Ureter (tissue), 1 donor: Measurements from ENCODE around the gene SIK2. TPM values are rescaled to one million over a fixed set of nuclear protein-coding genes. Genes with fewer than 3 reads are reported as not detected.
A peak's percentile ranks its signal among the peaks of the same experiment; 100 is the strongest.

Source experiments
- DNase-seq: peaks from one replicate; pipeline ENCODE4 v3.0.0-alpha.2; 2020; ENCODE audit warnings: low spot score
- total RNA-seq: library from RNA; stranded (reverse); gene quantifications from one replicate; pipeline ENCODE4 v1.2.4, GENCODE V29; 2023
- donor health status: DM: yes; HTN: yes; CAD: no.

The SIK2 gene
- 20.7 TPM for total RNA-seq

DNA sequence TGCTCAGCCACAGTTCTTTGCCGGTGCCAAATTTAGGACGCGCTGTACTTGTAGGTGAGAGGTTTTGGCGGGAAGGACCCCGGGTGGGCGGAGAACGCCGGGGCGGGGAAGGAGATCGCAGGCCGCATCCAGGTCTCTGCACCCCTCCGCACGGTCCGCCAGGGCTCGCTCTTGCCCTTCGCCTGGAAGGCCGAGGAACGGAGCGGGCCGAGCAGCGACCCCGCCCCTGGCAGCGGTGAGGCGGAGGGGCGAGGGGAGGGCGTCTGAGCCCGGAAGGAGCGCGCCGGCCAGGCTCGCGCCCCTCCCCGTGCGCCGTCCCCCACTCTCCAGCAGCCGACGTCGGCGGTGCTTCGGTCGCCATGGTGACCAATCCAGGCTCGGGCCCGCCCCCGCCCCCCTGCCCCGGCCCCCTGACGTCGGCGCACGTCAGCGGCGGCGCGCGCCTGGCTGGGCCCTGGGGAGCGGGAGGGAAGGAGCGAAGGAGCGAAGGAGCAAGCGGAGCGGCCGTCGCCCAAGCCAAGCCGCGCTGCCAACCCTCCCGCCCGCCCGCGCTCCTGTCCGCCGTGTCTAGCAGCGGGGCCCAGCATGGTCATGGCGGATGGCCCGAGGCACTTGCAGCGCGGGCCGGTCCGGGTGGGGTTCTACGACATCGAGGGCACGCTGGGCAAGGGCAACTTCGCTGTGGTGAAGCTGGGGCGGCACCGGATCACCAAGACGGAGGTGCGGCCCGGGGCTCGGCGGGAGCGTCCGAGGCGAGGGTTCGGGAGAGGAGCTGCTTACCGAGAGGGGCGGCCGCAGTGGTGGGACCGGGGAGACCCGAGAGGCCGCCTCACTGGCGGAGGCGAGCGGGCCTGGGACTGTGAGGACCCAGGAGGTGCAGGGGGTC is at the start of gene SIK2:
Gene SIK2 (plus strand): TSS at position 471 of the 886 bp plus-strand sequence. CDS start 115 bp downstream, at position 586.
- DNase-seq = peak; percentile 94

DNA sequence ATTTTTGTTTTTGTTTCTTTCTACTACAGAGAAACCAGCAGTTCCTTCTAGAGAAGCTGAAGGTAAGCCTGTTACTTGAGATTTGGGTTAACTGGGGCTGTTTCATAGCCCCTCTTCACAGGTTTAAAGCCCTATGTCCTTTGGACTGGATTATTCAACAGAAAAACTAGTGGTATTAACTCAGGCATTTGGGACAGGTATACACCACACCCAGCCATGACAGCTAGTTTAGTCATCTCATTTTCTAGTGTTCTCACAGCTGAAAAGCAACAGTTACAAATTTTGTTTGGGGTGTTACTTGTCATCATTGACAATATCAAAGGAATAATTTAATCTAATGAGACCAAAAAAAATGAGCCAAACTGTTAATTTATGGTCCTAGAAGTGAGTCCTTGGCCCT is 47.7 kb upstream of the SIK2 start:
- DNase-seq = no peak

DNA sequence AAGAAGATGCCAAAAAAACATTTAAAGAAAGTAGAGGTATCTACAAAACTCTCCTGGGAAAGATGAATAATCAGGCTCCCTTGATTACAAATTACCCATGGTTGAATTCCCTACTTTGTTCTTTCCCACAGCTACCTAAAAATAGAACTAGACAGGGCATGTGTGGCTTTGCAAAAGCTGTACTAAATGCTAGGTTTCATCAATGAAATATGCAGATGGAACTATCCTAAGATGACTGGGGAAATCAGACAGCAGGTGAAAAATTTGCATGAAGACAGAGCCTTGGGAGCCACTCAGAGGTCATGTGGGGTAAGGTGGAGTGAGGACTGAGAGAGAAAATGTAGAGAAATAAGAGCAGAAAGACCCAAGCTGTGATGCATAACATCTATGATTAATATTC is 47.0 kb upstream of the SIK2 start:
- no peak for DNase-seq

DNA sequence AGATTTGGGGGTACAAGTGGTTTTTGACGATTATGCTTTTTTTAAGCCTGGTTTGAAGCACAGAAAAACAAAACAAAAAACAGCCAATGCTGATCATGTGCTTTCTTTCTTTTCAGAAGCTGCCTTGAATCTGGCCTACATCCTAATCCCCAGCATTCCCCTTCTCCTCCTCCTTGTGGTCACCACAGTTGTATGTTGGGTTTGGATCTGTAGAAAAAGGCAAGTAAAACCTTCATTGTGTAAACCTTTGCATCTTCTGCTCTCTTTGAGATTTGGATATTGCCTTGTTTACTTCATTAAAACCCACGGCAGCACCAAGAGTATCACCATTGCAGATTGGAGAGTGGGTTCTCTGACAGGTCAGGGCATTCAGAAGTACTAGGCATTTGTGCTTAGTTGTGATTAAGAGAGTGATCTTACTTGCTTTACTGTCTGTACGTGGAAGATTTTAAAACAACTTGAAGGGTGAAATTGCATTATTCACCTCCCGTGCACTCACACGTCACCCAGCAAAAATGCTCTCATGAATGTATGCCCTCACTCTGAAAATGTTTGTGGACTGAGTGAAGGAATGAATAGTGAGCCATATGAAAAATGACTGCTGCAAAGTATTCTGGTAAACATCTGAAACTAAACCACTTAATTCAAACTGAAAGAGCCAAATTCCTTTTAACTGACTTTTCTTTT is 44.7 kb upstream of the SIK2 start:
- DNase-seq = no peak

DNA sequence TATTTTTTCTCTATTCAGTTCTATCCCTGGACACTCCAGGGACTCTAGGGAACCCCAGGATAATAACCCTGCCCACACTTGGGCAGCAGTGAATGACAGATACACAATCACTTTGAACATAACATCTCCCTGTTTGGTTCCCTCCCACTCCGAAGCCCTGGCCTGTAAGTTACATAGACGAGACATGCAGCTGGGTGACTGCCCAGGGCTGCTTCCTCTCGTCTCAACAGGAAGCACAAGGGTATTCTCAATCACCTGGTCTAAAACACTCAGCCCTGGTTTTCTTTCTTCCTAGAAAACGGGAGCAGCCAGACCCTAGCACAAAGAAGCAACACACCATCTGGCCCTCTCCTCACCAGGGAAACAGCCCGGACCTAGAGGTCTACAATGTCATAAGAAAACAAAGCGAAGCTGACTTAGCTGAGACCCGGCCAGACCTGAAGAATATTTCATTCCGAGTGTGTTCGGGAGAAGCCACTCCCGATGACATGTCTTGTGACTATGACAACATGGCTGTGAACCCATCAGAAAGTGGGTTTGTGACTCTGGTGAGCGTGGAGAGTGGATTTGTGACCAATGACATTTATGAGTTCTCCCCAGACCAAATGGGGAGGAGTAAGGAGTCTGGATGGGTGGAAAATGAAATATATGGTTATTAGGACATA is 42.3 kb upstream of the SIK2 start:
- DNase-seq = no peak

DNA sequence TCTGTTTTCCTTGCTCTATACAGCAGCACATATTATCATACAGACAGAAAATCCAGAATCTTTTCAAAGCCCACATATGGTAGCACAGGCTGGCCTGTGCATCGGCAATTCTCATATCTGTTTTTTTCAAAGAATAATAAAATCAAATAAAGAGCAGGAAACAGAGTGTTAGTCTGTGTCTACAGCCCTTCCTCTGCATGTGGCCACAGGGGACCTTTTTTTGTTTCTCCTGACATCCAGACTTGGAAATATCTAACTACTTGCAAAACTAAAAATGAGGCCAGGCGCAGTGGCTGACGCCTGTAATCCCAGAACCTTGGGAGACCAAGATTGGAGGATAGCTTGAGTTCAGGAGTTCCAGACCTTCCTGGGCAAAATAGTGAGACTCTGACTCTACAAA is 41.4 kb upstream of the SIK2 start:
- DNase-seq = no peak

DNA sequence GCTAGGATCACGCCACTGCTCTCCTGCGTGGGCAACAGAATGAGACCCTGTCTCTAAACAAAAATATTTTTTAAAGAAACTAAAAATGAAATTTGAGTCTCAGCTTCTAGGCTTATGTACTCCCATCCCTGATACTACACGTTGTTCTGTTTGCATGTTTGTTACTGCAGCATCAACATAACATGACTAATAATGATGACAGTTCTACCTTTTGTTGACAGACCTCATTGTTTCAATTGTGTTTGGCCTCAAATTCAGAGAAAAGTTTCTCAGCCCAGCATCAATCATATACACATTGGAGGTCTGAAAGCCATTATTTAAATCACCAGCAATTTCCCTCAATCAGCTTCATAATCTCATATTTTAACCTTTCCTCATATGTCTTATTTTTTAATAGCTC is 40.9 kb upstream of the SIK2 start:
- DNase-seq = no peak

DNA sequence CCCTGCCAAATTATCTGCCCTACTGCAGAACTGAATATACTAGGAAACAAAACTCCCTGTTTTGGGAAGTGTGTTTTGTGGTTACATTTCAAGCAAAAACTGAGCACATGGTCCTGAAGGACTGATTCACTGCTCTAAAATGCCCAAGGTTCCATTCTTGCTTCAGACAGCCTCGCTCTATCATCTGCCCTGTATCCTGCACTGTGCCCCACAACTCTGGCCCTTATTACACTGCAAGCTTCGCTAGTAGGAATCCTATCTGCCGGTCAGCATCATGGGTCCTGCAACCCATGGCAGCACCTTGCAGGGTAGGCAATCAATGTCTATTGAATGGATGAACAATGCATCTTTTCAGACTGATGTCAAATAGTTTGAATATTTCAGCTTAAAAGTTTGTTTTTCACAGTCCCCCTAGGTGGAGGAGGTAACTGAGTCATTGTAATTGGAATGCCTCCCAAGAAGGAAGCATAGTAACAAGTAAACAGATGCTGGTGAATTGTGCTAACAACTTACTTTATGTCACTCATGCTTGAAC is 40.4 kb upstream of the SIK2 start:
- DNase-seq = no peak

DNA sequence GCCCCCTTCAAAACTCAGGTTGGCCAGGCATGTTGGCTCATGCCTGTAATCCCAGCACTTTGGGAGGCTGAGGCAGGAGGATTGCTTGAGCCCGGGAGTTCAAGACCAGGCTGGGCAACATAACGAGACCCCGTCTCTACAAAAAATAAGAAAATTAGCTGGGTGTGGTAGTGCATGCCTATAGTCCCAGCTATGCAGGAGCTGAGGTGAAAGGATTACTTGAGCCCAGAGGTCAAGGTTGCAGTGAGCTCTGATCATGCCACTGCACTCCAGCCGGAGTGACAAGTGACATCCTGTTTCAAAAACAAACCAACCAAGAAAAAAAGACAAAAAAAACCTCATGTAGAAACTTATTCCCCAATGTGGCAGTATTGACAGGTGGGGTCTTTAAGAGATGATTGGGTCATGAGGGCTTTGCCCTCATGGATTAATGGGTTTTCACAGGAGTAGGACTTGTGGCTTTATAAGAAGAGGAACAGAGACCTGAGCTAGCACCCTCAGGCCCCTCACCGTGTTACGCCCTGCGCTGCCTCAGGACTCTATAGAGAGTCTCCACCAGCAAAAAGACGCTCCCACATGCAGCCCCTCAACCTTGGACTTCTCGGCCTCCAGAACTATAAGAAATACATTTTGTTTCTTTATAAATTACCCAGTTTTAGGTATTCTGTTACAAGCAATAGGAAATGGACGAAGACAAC is 39.4 kb upstream of the SIK2 start:
- DNase-seq = no peak

DNA sequence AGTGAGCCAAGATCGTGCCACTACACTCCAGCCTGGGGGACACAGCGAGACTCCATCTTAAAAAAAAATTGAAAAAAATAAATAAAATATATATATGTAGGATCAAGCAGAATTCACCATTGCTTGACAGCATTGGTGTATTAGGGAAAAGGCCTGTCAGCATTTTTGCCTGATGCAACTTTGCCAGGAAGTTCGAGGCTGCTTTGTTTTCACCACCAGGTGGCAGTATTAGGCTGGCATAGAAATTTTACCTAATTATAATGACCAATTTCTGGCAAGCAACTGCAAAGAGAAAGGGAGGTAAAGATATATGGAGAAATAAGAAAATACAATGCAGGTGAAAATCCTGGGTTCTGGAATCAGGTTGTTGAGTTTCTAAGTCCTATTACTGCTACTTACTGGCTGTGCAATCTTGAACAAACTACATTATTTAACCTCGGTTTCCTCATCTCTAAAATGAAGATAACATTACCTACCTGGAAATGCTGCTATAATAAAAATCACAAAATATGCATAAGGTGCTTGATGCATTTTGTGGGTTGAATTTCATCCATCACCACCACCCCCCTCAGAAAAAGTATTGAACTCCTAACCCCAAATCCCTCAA is 37.0 kb upstream of the SIK2 start:
- peak; percentile 85 for DNase-seq

DNA sequence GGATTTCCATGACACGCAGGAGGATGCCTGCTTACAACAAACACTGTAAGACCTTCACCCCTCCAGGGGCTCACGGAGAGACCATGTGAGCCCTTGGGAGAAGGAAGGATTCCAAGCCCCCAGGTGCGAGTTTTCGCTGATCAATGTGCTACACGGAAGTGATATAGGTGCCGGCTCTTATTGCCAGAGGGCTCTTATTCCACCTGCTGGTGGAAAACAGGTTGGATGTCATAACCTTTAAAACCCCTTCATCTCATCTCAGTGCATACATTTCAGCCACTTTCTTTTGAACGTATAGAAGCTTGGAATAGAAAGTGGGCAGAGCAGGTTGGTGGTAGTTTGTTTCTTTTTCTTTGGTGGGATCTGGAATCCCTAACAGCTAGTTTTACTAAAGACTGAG is 35.9 kb upstream of the SIK2 start:
- no peak for DNase-seq

DNA sequence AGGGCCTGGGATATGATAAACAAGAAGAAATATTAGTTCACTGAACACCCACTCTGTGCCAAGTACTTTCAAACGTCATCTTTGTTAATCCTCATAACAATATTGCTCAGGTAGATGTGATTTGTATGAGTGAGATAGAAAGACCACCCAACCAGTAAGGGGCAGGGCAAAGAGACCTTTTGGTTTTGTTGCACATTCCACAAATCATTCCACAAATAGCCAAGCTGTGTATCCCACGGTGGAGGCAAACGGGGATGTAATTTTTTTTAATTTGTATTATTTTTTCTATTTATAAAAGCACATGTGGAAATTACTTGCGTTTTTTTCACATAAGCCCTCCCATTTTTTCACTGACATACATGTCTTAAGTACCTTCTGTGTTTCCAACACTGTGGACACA is 32.8 kb upstream of the SIK2 start:
- no peak for DNase-seq

DNA sequence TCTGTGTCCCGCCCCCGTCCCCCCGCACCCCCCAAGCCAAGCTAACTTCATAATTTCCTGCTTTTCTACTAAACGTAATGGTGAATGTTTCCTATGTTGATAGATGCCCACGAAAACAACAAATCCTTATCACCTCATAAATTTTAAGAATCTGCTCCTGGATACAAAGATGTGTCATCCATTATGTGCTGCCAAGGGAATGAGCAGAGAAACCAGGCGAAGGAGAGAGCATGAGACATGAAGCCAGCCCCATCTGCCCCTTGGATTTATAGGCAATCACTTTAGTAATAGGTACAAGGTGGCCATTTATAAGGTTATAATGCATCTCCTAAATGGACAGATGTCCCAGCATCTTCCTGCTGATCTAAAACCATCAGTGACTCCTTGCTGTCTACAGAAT is 31.5 kb upstream of the SIK2 start:
- DNase-seq = no peak

DNA sequence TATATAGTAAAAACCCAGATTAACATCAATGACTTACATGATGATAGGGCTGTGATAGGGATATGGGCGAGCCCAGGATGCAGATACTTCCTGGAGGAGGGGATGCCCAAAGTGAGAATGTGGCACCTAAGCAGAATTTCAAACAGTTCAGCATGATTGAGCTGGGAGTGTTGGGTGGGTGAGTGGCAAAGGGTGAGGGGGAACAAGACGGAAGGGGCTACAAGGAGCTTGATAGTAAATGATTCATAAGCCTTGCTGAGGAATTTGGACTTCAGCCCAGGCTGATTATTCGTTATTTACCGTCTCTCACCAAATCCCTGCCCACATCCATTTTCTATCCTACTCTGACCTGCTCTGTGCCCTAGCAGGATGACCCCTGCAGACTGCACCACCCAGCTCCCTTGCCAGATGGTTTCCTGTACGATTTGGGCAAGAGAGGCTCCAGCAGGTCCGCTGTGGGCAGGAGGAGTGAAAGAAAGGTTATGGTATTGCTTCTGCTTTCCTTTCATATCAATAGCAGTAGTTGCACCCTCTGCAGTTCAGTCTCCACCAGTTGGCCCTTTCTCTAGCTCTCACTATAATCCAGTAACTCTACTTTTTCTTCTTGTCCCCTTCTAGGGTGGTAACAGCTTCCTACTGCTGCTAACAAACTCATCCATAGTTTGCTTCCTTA is 30.3 kb upstream of the SIK2 start:
- no peak for DNase-seq

DNA sequence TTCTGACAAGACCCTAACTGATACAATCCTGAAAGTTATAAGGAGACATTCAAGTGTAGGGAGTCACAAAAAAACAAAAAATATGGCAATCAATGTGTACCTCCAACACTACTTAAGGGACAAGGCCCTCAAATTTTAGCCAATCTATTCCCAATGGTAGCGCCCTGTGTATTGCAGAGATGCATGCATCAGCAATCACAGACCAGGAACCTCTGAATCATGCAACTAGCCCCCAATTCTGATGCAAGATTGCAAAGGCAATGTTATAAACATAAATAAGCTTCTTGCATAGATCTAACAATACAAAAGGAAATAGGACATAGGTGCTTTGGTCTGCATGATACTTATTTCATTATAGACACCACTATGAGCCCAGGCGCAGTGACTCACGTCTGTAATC is 29.7 kb upstream of the SIK2 start:
- no peak for DNase-seq

DNA sequence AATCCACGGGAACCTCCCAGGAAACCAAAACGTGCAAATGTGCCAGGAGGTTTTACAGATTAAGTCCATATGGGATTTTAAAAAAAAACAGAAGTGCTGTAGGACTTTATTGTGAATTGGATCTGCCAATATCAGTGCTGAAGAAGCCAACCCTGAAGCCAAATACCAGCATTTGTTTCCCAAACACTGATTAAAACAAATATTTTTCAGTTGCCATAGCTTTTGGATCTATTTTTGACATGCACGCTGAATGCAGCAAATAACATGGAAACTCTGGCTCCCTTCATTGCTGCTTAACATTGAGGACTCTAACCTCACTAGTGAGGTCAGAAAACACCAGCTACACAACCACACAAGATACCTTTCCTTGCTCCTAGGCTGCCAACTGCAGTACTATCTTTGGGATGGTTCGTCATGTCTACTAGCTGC is 28.4 kb upstream of the SIK2 start:
- DNase-seq = no peak

DNA sequence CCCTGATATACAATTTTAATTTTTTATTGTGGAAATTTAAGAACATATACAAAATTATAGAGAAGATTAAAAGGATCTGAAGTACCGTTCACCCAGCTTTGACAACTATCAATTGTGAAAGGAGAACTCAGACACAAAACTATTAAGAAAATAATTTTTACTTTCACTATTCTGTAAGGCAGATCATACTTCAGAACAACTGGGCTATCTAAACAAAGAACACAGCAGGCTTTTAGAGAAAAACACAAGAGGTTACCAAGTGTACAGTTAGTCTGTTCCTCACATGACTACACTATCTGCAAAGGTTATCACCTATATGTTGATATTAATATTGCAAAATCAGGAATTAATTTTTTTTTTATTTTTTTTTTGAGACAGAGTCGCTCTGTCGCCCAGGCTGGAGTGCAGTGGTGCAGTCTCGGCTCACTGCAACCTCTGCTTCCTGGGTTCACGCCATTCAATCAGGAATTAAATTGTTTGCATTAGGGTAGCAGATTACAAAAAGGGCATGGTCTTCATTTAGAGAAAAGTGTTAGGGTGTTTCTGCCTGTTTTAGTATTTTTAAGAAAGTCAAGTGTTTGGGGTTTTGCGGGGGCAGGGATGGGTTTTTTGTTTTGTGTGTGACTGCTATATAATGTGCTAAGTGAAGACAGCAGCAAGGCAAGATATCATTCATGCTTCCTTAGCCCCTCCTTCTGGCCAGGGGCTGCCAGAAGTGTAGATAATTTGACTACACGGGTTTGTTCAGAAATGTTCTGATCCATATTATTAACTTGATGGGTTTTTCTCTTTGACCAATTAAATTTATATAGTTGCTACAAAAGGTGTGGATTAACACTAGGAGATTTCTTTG is 27.6 kb upstream of the SIK2 start:
- no peak for DNase-seq

DNA sequence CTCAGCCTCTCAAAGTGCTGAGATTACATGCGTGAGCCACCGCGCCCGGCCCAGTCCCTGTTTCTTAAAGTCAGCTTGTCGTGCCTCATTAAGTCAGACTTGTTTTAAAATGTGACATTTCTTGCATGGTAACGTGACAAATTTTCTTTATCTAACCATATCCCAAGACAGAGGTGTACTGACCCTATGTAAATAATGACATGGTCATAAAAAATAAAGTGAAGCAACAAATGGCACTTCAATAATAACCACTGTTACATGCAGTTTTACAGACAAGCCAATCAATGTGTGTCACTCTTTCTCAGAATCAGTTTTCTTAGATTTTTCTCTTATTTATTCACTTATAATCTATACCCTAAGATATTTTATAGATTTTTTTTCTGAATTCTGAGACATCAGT is 26.5 kb upstream of the SIK2 start:
- no peak for DNase-seq

DNA sequence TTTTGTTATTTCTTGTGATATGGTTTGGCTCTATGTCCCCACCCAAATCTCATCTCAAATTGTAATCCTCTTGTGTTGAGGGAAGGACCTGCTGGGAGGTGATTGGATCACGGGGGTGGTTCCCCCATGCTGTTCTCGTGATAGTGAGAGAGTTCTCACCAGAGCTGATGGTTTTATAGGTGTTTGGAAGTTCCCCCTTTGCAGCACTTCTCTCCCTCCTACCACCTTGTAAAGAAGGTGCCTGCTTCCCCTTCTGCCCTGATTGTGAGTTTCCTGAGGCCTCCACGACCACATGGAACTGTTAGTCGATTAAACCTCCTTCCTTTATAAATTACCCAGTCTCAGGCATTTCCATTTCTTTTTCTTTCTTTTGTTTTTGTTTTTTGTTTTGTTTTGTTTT is 24.4 kb upstream of the SIK2 start:
- DNase-seq = no peak

DNA sequence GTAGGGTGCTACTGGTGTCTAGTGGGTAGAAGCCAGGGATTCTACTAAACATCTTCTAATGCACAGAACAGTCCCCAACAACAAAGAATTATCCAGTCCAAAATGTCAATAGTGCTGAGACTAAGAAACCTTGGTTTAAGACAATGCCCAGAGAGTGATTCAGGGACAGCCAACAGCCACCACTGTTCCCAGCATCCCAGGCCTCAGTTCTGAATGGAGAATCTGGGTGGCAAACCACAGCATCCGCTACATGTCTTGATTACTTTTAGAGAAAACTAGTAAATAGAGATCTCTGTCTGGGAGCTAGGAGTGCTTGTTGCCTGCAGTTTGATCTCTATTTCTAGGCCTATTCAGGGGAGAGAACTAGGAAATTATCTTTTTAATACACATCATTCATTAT is 20.9 kb upstream of the SIK2 start:
- no peak for DNase-seq
